IgD-negative memory B cell (primary cell): ENCODE data around the gene TUBGCP3. TPM values are rescaled to one million over a fixed set of nuclear protein-coding genes. Genes with fewer than 3 reads are reported as not detected.
A peak's percentile ranks its signal among the peaks of the same experiment; 100 is the strongest.
"Not testable (repeated sequence)": the region's sequence is repeated elsewhere in the genome, so short reads cannot be mapped to it uniquely, and the experiment has no call there.

Source experiments
- H3K27ac Mint-ChIP-seq, 3 donors: one replicate each; pipeline ENCODE4 v1.8.0; 2020 to 2022; ENCODE audit warnings: mild to moderate bottlenecking in 3 of 3, mixed read lengths in 3 of 3, moderate library complexity in 1 of 3
- H3K27me3 Mint-ChIP-seq: one replicate; pipeline ENCODE4 v1.8.0; 2021; ENCODE audit warnings: mixed read lengths
- H3K36me3 Mint-ChIP-seq: one replicate; pipeline ENCODE4 v1.8.0; 2020; ENCODE audit warnings: mild to moderate bottlenecking, mixed read lengths
- H3K4me1 Mint-ChIP-seq, 3 donors: one replicate each; pipeline ENCODE4 v1.8.0; 2020 to 2022; ENCODE audit warnings: mixed read lengths in 3 of 3, mild to moderate bottlenecking in 1 of 3
- H3K4me3 Mint-ChIP-seq, 4 donors: one replicate each; pipeline ENCODE4 v1.8.0; 2020 to 2022; ENCODE audit warnings: mild to moderate bottlenecking in 4 of 4, mixed read lengths in 4 of 4, moderate library complexity in 3 of 4
- H3K9me3 Mint-ChIP-seq, 3 donors: one replicate each; pipeline ENCODE4 v1.8.0; 2020 to 2021; ENCODE audit warnings: mixed read lengths in 3 of 3, mild to moderate bottlenecking in 1 of 3
- polyA plus RNA-seq: library from polyadenylated mRNA; unstranded; fragments of 300-500 nt; fragmentation: Illumina TruSeq; gene quantifications from one replicate; pipeline ENCODE4 v1.2.3, GENCODE V29; 2021

The TUBGCP3 gene
- polyA plus RNA-seq, 1 donor from 2014 or later: 17.9 TPM

- peaks cover 8% of the 10 kb centered on the region for H3K36me3 Mint-ChIP-seq
- H3K4me3 Mint-ChIP-seq: no peak overlapping the region
- no peaks in the 10 kb centered on the region for H3K9me3 Mint-ChIP-seq
- no peak overlapping the region for H3K27ac Mint-ChIP-seq
- no peaks in the 10 kb centered on the region for H3K27me3 Mint-ChIP-seq
- H3K4me1 Mint-ChIP-seq: peaks cover 0 to 2% (median 0%) of the 10 kb centered on the region in 3 donors
Measured at GRCh38 chr13:112510002-112510780, 77.8 kb downstream of the TUBGCP3 start.

- H3K27ac Mint-ChIP-seq: peak overlapping the region in 1 of 3 donors; percentile 35
Measured at GRCh38 chr13:112509190-112509589, 78.8 kb downstream of the TUBGCP3 start.

GRCh38 chr13:112506046-112506445 lies 81.9 kb downstream of the TUBGCP3 start:
- no peak overlapping the region for H3K4me3 Mint-ChIP-seq
- peaks cover 7% of the 10 kb centered on the region for H3K36me3 Mint-ChIP-seq
- peaks cover 0 to 2% (median 0%) of the 10 kb centered on the region in 3 donors for H3K4me1 Mint-ChIP-seq
- H3K27ac Mint-ChIP-seq: no peak overlapping the region
- no peaks in the 10 kb centered on the region for H3K9me3 Mint-ChIP-seq
- H3K27me3 Mint-ChIP-seq: no peaks in the 10 kb centered on the region

More at GRCh38 chr13:112509190-112509589, 78.8 kb downstream of the TUBGCP3 start:
- H3K4me1 Mint-ChIP-seq: peaks cover 0 to 2% (median 0%) of the 10 kb centered on the region in 3 donors
- H3K4me3 Mint-ChIP-seq: no peak overlapping the region
- H3K9me3 Mint-ChIP-seq: no peaks in the 10 kb centered on the region
- H3K27me3 Mint-ChIP-seq: no peaks in the 10 kb centered on the region
- peaks cover 3% of the 10 kb centered on the region for H3K36me3 Mint-ChIP-seq

- Mint-ChIP-seq H3K36me3 (peaks cover 12% of the 10 kb centered on the region), H3K4me3 (no peak overlapping the region), H3K27ac (peak overlapping the region in 1 of 3 donors; percentile 92), H3K4me1 (no peaks in the 10 kb centered on the region), H3K27me3 (no peaks in the 10 kb centered on the region), H3K9me3 (no peaks in the 10 kb centered on the region)
Measured at GRCh38 chr13:112496166-112496565, 91.8 kb downstream of the TUBGCP3 start.

GRCh38 chr13:112495465-112495864 lies 92.5 kb downstream of the TUBGCP3 start:
- no peaks in the 10 kb centered on the region for H3K4me1 Mint-ChIP-seq
- H3K36me3 Mint-ChIP-seq: peaks cover 10% of the 10 kb centered on the region
- no peak overlapping the region for H3K4me3 Mint-ChIP-seq
- H3K27ac Mint-ChIP-seq: no peak overlapping the region
- H3K9me3 Mint-ChIP-seq: peaks cover 0 to 2% (median 0%) of the 10 kb centered on the region in 3 donors
- H3K27me3 Mint-ChIP-seq: no peaks in the 10 kb centered on the region

- Mint-ChIP-seq H3K9me3 (peaks cover 0 to 2% (median 0%) of the 10 kb centered on the region in 3 donors), H3K36me3 (peaks cover 7% of the 10 kb centered on the region), H3K27ac (no peak overlapping the region), H3K4me3 (no peak overlapping the region), H3K27me3 (no peaks in the 10 kb centered on the region), H3K4me1 (peaks cover 0 to 2% (median 0%) of the 10 kb centered on the region in 3 donors)
Measured at GRCh38 chr13:112489199-112489598, 98.8 kb downstream of the TUBGCP3 start.

- H3K9me3 Mint-ChIP-seq, H3K27me3 Mint-ChIP-seq, H3K4me3 Mint-ChIP-seq, H3K4me1 Mint-ChIP-seq: not testable (repeated sequence)
- Mint-ChIP-seq H3K27ac (peak overlapping the region in 1 of 3 donors; percentile 16), H3K36me3 (peaks cover 10% of the 10 kb centered on the region)
Measured at GRCh38 chr13:112488343-112489050, 99.5 kb downstream of the TUBGCP3 start.

GRCh38 chr13:112487127-112487517 lies 100.8 kb downstream of the TUBGCP3 start:
- Mint-ChIP-seq H3K4me3 (no peak overlapping the region), H3K27me3 (no peaks in the 10 kb centered on the region), H3K36me3 (peaks cover 10% of the 10 kb centered on the region), H3K9me3 (peaks cover 0 to 3% (median 2%) of the 10 kb centered on the region in 3 donors), H3K27ac (no peak overlapping the region), H3K4me1 (peaks cover 0 to 2% (median 0%) of the 10 kb centered on the region in 3 donors)

GRCh38 chr13:112486386-112487126 lies 101.4 kb downstream of the TUBGCP3 start:
- Mint-ChIP-seq H3K36me3 (peaks cover 10% of the 10 kb centered on the region), H3K9me3 (peaks cover 0 to 4% (median 2%) of the 10 kb centered on the region in 3 donors), H3K4me1 (peaks cover 0 to 2% (median 0%) of the 10 kb centered on the region in 3 donors), H3K4me3 (no peak overlapping the region), H3K27me3 (no peaks in the 10 kb centered on the region), H3K27ac (no peak overlapping the region)

- not testable (repeated sequence) for H3K4me3 Mint-ChIP-seq, H3K9me3 Mint-ChIP-seq, H3K27ac Mint-ChIP-seq, H3K4me1 Mint-ChIP-seq, H3K27me3 Mint-ChIP-seq
- H3K36me3 Mint-ChIP-seq: peaks cover 10% of the 10 kb centered on the region
Measured at GRCh38 chr13:112485814-112486213, 102.1 kb downstream of the TUBGCP3 start.

- Mint-ChIP-seq H3K9me3 (peaks cover 0 to 10% (median 3%) of the 10 kb centered on the region in 3 donors), H3K27me3 (no peaks in the 10 kb centered on the region), H3K27ac (no peak overlapping the region), H3K36me3 (peaks cover 9% of the 10 kb centered on the region), H3K4me1 (peaks cover 0 to 2% (median 0%) of the 10 kb centered on the region in 3 donors), H3K4me3 (no peak overlapping the region)
Measured at GRCh38 chr13:112483299-112483698, 104.7 kb downstream of the TUBGCP3 start.

GRCh38 chr13:112481458-112481857 lies 106.5 kb downstream of the TUBGCP3 start:
- Mint-ChIP-seq H3K9me3 (peaks cover 0 to 10% (median 3%) of the 10 kb centered on the region in 3 donors), H3K4me3 (no peak overlapping the region), H3K27ac (no peak overlapping the region), H3K4me1 (peaks cover 0 to 2% (median 0%) of the 10 kb centered on the region in 3 donors), H3K27me3 (no peaks in the 10 kb centered on the region), H3K36me3 (peaks cover 8% of the 10 kb centered on the region)

- Mint-ChIP-seq H3K27ac (no peak overlapping the region), H3K27me3 (no peaks in the 10 kb centered on the region), H3K36me3 (peaks cover 5% of the 10 kb centered on the region), H3K4me1 (peaks cover 0 to 2% (median 0%) of the 10 kb centered on the region in 3 donors), H3K9me3 (peaks cover 0 to 10% (median 3%) of the 10 kb centered on the region in 3 donors), H3K4me3 (no peak overlapping the region)
Measured at GRCh38 chr13:112479389-112479788, 108.6 kb downstream of the TUBGCP3 start.

- Mint-ChIP-seq H3K9me3 (peaks cover 5 to 7% (median 5%) of the 10 kb centered on the region in 3 donors), H3K4me1 (peaks cover 0 to 2% (median 0%) of the 10 kb centered on the region in 3 donors), H3K27me3 (no peaks in the 10 kb centered on the region), H3K4me3 (no peak overlapping the region), H3K27ac (no peak overlapping the region), H3K36me3 (peaks cover 2% of the 10 kb centered on the region)
Measured at GRCh38 chr13:112477070-112477619, 110.8 kb downstream of the TUBGCP3 start.
